ENCODE data around the gene FHIT.
A peak's percentile ranks its signal among the peaks of the same experiment; 100 is the strongest.
"Not testable (repeated sequence)": the region's sequence is repeated elsewhere in the genome, so short reads cannot be mapped to it uniquely, and the experiment has no call there.

FHIT gene

GRCh38 chr3:61233746-61234145 lies 17.5 kb downstream of the FHIT start:
- Histone ChIP-seq H3K9ac (ENCODE audit: low read depth in 1 of 2, low read length in 2 of 2) (no peak overlapping the region), H3K27ac (ENCODE audit: low read depth, low read length) (no peak overlapping the region), H3K27me3 (ENCODE audit: control insufficient read depth in 1 of 2, insufficient read depth in 2 of 2, low read length in 2 of 2) (no peaks in the 10 kb centered on the region), H3K4me3 (ENCODE audit: low read depth in 1 of 2, low read length in 2 of 2) (no peak overlapping the region), H3K36me3 (ENCODE audit: control insufficient read depth in 1 of 2, insufficient read depth in 2 of 2, low read length in 2 of 2) (no peaks in the 10 kb centered on the region), H3K9me3 (ENCODE audit: control insufficient read depth in 1 of 2, low read length in 2 of 2) (no peaks in the 10 kb centered on the region), H3K4me1 (ENCODE audit: control insufficient read depth in 1 of 2, insufficient read depth in 2 of 2, low read length in 2 of 2) (peaks cover 0 to 3% of the 10 kb centered on the region in 2 donors)

GRCh38 chr3:61231693-61232092 lies 19.6 kb downstream of the FHIT start:
- Histone ChIP-seq H3K9ac (ENCODE audit: low read depth in 1 of 2, low read length in 2 of 2) (no peak overlapping the region), H3K27me3 (ENCODE audit: control insufficient read depth in 1 of 2, insufficient read depth in 2 of 2, low read length in 2 of 2) (no peaks in the 10 kb centered on the region), H3K9me3 (ENCODE audit: control insufficient read depth in 1 of 2, low read length in 2 of 2) (no peaks in the 10 kb centered on the region), H3K4me3 (ENCODE audit: low read depth in 1 of 2, low read length in 2 of 2) (no peak overlapping the region), H3K4me1 (ENCODE audit: control insufficient read depth in 1 of 2, insufficient read depth in 2 of 2, low read length in 2 of 2) (peaks cover 0 to 3% of the 10 kb centered on the region in 2 donors), H3K36me3 (ENCODE audit: control insufficient read depth in 1 of 2, insufficient read depth in 2 of 2, low read length in 2 of 2) (no peaks in the 10 kb centered on the region), H3K27ac (ENCODE audit: low read depth, low read length) (no peak overlapping the region)

- no peaks in the 10 kb centered on the region for H3K4me1 ChIP-seq (ENCODE audit: control insufficient read depth in 1 of 2, insufficient read depth in 2 of 2, low read length in 2 of 2)
- no peaks in the 10 kb centered on the region for H3K9me3 ChIP-seq (ENCODE audit: control insufficient read depth in 1 of 2, low read length in 2 of 2)
- H3K9ac ChIP-seq (ENCODE audit: low read depth in 1 of 2, low read length in 2 of 2): no peak overlapping the region
- H3K4me3 ChIP-seq (ENCODE audit: low read depth in 1 of 2, low read length in 2 of 2): no peak overlapping the region
- H3K27ac ChIP-seq (ENCODE audit: low read depth, low read length): no peak overlapping the region
- no peaks in the 10 kb centered on the region for H3K36me3 ChIP-seq (ENCODE audit: control insufficient read depth in 1 of 2, insufficient read depth in 2 of 2, low read length in 2 of 2)
- no peaks in the 10 kb centered on the region for H3K27me3 ChIP-seq (ENCODE audit: control insufficient read depth in 1 of 2, insufficient read depth in 2 of 2, low read length in 2 of 2)
Observed at GRCh38 chr3:61227799-61228198, 23.5 kb downstream of the FHIT start.

GRCh38 chr3:61226166-61226686 lies 25.0 kb downstream of the FHIT start:
- Histone ChIP-seq H3K36me3 (ENCODE audit: control insufficient read depth in 1 of 2, insufficient read depth in 2 of 2, low read length in 2 of 2) (no peaks in the 10 kb centered on the region), H3K27me3 (ENCODE audit: control insufficient read depth in 1 of 2, insufficient read depth in 2 of 2, low read length in 2 of 2) (no peaks in the 10 kb centered on the region), H3K9ac (ENCODE audit: low read depth in 1 of 2, low read length in 2 of 2) (no peak overlapping the region), H3K9me3 (ENCODE audit: control insufficient read depth in 1 of 2, low read length in 2 of 2) (no peaks in the 10 kb centered on the region), H3K27ac (ENCODE audit: low read depth, low read length) (no peak overlapping the region), H3K4me1 (ENCODE audit: control insufficient read depth in 1 of 2, insufficient read depth in 2 of 2, low read length in 2 of 2) (peaks cover 9 to 11% of the 10 kb centered on the region in 2 donors), H3K4me3 (ENCODE audit: low read depth in 1 of 2, low read length in 2 of 2) (no peak overlapping the region)

- Histone ChIP-seq H3K4me3 (ENCODE audit: low read depth in 1 of 2, low read length in 2 of 2) (no peak overlapping the region), H3K4me1 (ENCODE audit: control insufficient read depth in 1 of 2, insufficient read depth in 2 of 2, low read length in 2 of 2) (peaks cover 9 to 11% of the 10 kb centered on the region in 2 donors), H3K27ac (ENCODE audit: low read depth, low read length) (no peak overlapping the region), H3K36me3 (ENCODE audit: control insufficient read depth in 1 of 2, insufficient read depth in 2 of 2, low read length in 2 of 2) (no peaks in the 10 kb centered on the region), H3K9ac (ENCODE audit: low read depth in 1 of 2, low read length in 2 of 2) (no peak overlapping the region), H3K9me3 (ENCODE audit: control insufficient read depth in 1 of 2, low read length in 2 of 2) (no peaks in the 10 kb centered on the region), H3K27me3 (ENCODE audit: control insufficient read depth in 1 of 2, insufficient read depth in 2 of 2, low read length in 2 of 2) (no peaks in the 10 kb centered on the region)
Observed at GRCh38 chr3:61224823-61225222, 26.4 kb downstream of the FHIT start.

GRCh38 chr3:61223451-61223850 lies 27.8 kb downstream of the FHIT start:
- no peaks in the 10 kb centered on the region for H3K9me3 ChIP-seq (ENCODE audit: control insufficient read depth in 1 of 2, low read length in 2 of 2)
- H3K27ac ChIP-seq (ENCODE audit: low read depth, low read length): no peak overlapping the region
- H3K4me1 ChIP-seq (ENCODE audit: control insufficient read depth in 1 of 2, insufficient read depth in 2 of 2, low read length in 2 of 2): peaks cover 9 to 11% of the 10 kb centered on the region in 2 donors
- no peak overlapping the region for H3K4me3 ChIP-seq (ENCODE audit: low read depth in 1 of 2, low read length in 2 of 2)
- H3K9ac ChIP-seq (ENCODE audit: low read depth in 1 of 2, low read length in 2 of 2): no peak overlapping the region
- no peaks in the 10 kb centered on the region for H3K27me3 ChIP-seq (ENCODE audit: control insufficient read depth in 1 of 2, insufficient read depth in 2 of 2, low read length in 2 of 2)
- no peaks in the 10 kb centered on the region for H3K36me3 ChIP-seq (ENCODE audit: control insufficient read depth in 1 of 2, insufficient read depth in 2 of 2, low read length in 2 of 2)

GRCh38 chr3:61222467-61222866 lies 28.8 kb downstream of the FHIT start:
- no peak overlapping the region for H3K27ac ChIP-seq (ENCODE audit: low read depth, low read length)
- no peak overlapping the region for H3K4me3 ChIP-seq (ENCODE audit: low read depth in 1 of 2, low read length in 2 of 2)
- peaks cover 0 to under 1% of the 10 kb centered on the region in 2 donors for H3K9me3 ChIP-seq (ENCODE audit: control insufficient read depth in 1 of 2, low read length in 2 of 2)
- H3K27me3 ChIP-seq (ENCODE audit: control insufficient read depth in 1 of 2, insufficient read depth in 2 of 2, low read length in 2 of 2): no peaks in the 10 kb centered on the region
- H3K36me3 ChIP-seq (ENCODE audit: control insufficient read depth in 1 of 2, insufficient read depth in 2 of 2, low read length in 2 of 2): no peaks in the 10 kb centered on the region
- no peak overlapping the region for H3K9ac ChIP-seq (ENCODE audit: low read depth in 1 of 2, low read length in 2 of 2)
- H3K4me1 ChIP-seq (ENCODE audit: control insufficient read depth in 1 of 2, insufficient read depth in 2 of 2, low read length in 2 of 2): peaks cover 9 to 11% of the 10 kb centered on the region in 2 donors

- H3K27ac ChIP-seq (ENCODE audit: low read depth, low read length): no peak overlapping the region
- no peaks in the 10 kb centered on the region for H3K36me3 ChIP-seq (ENCODE audit: control insufficient read depth in 1 of 2, insufficient read depth in 2 of 2, low read length in 2 of 2)
- H3K9me3 ChIP-seq (ENCODE audit: control insufficient read depth in 1 of 2, low read length in 2 of 2): peaks cover 0 to 5% of the 10 kb centered on the region in 2 donors
- H3K4me3 ChIP-seq (ENCODE audit: low read depth in 1 of 2, low read length in 2 of 2): peak overlapping the region in 1 of 2 donors; percentile 16
- H3K27me3 ChIP-seq (ENCODE audit: control insufficient read depth in 1 of 2, insufficient read depth in 2 of 2, low read length in 2 of 2): no peaks in the 10 kb centered on the region
- no peak overlapping the region for H3K9ac ChIP-seq (ENCODE audit: low read depth in 1 of 2, low read length in 2 of 2)
- peaks cover 9 to 11% of the 10 kb centered on the region in 2 donors for H3K4me1 ChIP-seq (ENCODE audit: control insufficient read depth in 1 of 2, insufficient read depth in 2 of 2, low read length in 2 of 2)
Observed at GRCh38 chr3:61221759-61222362, 29.4 kb downstream of the FHIT start.

- Histone ChIP-seq H3K27me3 (ENCODE audit: control insufficient read depth in 1 of 2, insufficient read depth in 2 of 2, low read length in 2 of 2) (no peaks in the 10 kb centered on the region), H3K9ac (ENCODE audit: low read depth in 1 of 2, low read length in 2 of 2) (no peak overlapping the region), H3K4me1 (ENCODE audit: control insufficient read depth in 1 of 2, insufficient read depth in 2 of 2, low read length in 2 of 2) (peaks cover 9 to 11% of the 10 kb centered on the region in 2 donors), H3K36me3 (ENCODE audit: control insufficient read depth in 1 of 2, insufficient read depth in 2 of 2, low read length in 2 of 2) (no peaks in the 10 kb centered on the region), H3K4me3 (ENCODE audit: low read depth in 1 of 2, low read length in 2 of 2) (no peak overlapping the region), H3K9me3 (ENCODE audit: control insufficient read depth in 1 of 2, low read length in 2 of 2) (peaks cover 0 to 5% of the 10 kb centered on the region in 2 donors), H3K27ac (ENCODE audit: low read depth, low read length) (no peak overlapping the region)
Observed at GRCh38 chr3:61218504-61218903, 32.7 kb downstream of the FHIT start.

GRCh38 chr3:61216171-61216570 lies 35.1 kb downstream of the FHIT start:
- H3K36me3 ChIP-seq (ENCODE audit: control insufficient read depth in 1 of 2, insufficient read depth in 2 of 2, low read length in 2 of 2): not testable (repeated sequence)

More at GRCh38 chr3:61216171-61216570, 35.1 kb downstream of the FHIT start:
- not testable (repeated sequence) for H3K4me3 ChIP-seq (ENCODE audit: low read depth in 1 of 2, low read length in 2 of 2); H3K9me3 ChIP-seq (ENCODE audit: control insufficient read depth in 1 of 2, low read length in 2 of 2); H3K9ac ChIP-seq (ENCODE audit: low read depth in 1 of 2, low read length in 2 of 2); H3K27ac ChIP-seq (ENCODE audit: low read depth, low read length); H3K27me3 ChIP-seq (ENCODE audit: control insufficient read depth in 1 of 2, insufficient read depth in 2 of 2, low read length in 2 of 2); H3K4me1 ChIP-seq (ENCODE audit: control insufficient read depth in 1 of 2, insufficient read depth in 2 of 2, low read length in 2 of 2)

All from duodenal mucosa (tissue), 2 donors.